H9 (cell line): ENCODE results near the gene MGMT. TPM values are rescaled to one million over a fixed set of nuclear protein-coding genes. Genes with fewer than 3 reads are reported as not detected.

Experiments
- DNase-seq: peaks from one replicate; pipeline ENCODE4 v3.0.0-alpha.2; 2017
- H2AFZ ChIP-seq: one replicate; pipeline ENCODE4 v1.6.1; 2013; ENCODE audit warnings: mild to moderate bottlenecking, low read length, control low read depth, moderate library complexity
- H2AK5ac ChIP-seq: 2 replicates; pipeline ENCODE4 v1.6.1; 2013; ENCODE audit warnings: low read length, control low read depth, mixed read lengths; ENCODE audit not compliant: insufficient read length
- H2BK120ac ChIP-seq: one replicate; pipeline ENCODE4 v1.6.1; 2013; ENCODE audit warnings: low read depth, mild to moderate bottlenecking, low read length, control low read depth, inconsistent platforms; ENCODE audit not compliant: poor library complexity, severe bottlenecking
- H2BK12ac ChIP-seq: 2 replicates; pipeline ENCODE4 v1.6.1; 2013; ENCODE audit warnings: low read length, control low read depth, mixed read lengths, low read depth; ENCODE audit not compliant: insufficient read length
- H2BK15ac ChIP-seq: 2 replicates; pipeline ENCODE4 v1.6.1; 2013; ENCODE audit warnings: low read depth, low read length, control low read depth
- H2BK20ac ChIP-seq: one replicate; pipeline ENCODE4 v1.6.1; 2013; ENCODE audit warnings: low read depth, mild to moderate bottlenecking, low read length, control low read depth, inconsistent platforms; ENCODE audit not compliant: poor library complexity, severe bottlenecking
- H2BK5ac ChIP-seq: 2 replicates; pipeline ENCODE4 v1.6.1; 2013; ENCODE audit warnings: low read length, control low read depth, mixed read lengths; ENCODE audit not compliant: insufficient read length
- H3K14ac ChIP-seq: 2 replicates; pipeline ENCODE4 v1.6.1; 2013; ENCODE audit warnings: low read length, control low read depth; ENCODE audit not compliant: insufficient read depth
- H3K18ac ChIP-seq: 2 replicates; pipeline ENCODE4 v1.6.1; 2013; ENCODE audit warnings: low read depth, mild to moderate bottlenecking, mixed read lengths, low read length, control low read depth; ENCODE audit not compliant: insufficient read length
- H3K23ac ChIP-seq: 2 replicates; pipeline ENCODE4 v1.6.1; 2013; ENCODE audit warnings: low read length, control low read depth, mixed read lengths, low read depth; ENCODE audit not compliant: insufficient read length
- H3K23me2 ChIP-seq: 2 replicates; pipeline ENCODE4 v1.6.1; 2013; ENCODE audit warnings: low read depth, mild to moderate bottlenecking, mixed read lengths, low read length, control low read depth; ENCODE audit not compliant: insufficient read length, poor library complexity, severe bottlenecking
- H3K27ac ChIP-seq: 2 replicates; pipeline ENCODE4 v1.5.1; 2013; ENCODE audit warnings: low read length, control low read depth, mixed read lengths, low read depth; ENCODE audit not compliant: insufficient read length
- H3K27me3 ChIP-seq: 2 replicates; pipeline ENCODE4 v1.6.1; 2013; ENCODE audit warnings: low read length, control low read depth, inconsistent platforms; ENCODE audit not compliant: insufficient read depth
- H3K4ac ChIP-seq: 2 replicates; pipeline ENCODE4 v1.6.1; 2013; ENCODE audit warnings: low read depth, mild to moderate bottlenecking, control low read depth, inconsistent platforms, low read length, moderate library complexity
- H3K4me1 ChIP-seq: 2 replicates; pipeline ENCODE4 v1.6.1; 2013; ENCODE audit warnings: low read length, control low read depth, inconsistent platforms; ENCODE audit not compliant: insufficient read depth
- H3K4me2 ChIP-seq: 2 replicates; pipeline ENCODE4 v1.6.1; 2013; ENCODE audit warnings: low read length, control low read depth, mixed read lengths; ENCODE audit not compliant: insufficient read length, insufficient read depth
- H3K56ac ChIP-seq: 2 replicates; pipeline ENCODE4 v1.6.1; 2013; ENCODE audit warnings: low read depth, mild to moderate bottlenecking, mixed read lengths, low read length, control low read depth; ENCODE audit not compliant: insufficient read length
- H3K79me1 ChIP-seq: 2 replicates; pipeline ENCODE4 v1.6.1; 2013; ENCODE audit warnings: low read depth, mild to moderate bottlenecking, moderate library complexity, low read length, control low read depth, inconsistent platforms; ENCODE audit not compliant: insufficient read depth, poor library complexity, severe bottlenecking
- H3K79me2 ChIP-seq: 2 replicates; pipeline ENCODE4 v1.6.1; 2013; ENCODE audit warnings: low read length, control low read depth, inconsistent platforms; ENCODE audit not compliant: insufficient read depth
- H3K9ac ChIP-seq: 2 replicates; pipeline ENCODE4 v1.6.1; 2013; ENCODE audit warnings: low read length, control low read depth, mixed read lengths; ENCODE audit not compliant: insufficient read length; ENCODE audit errors: extremely low read depth
- H3K9me3 ChIP-seq: one replicate; pipeline ENCODE4 v1.6.1; 2013; ENCODE audit warnings: low read depth, low read length, inconsistent platforms; ENCODE audit not compliant: control insufficient read depth
- H3T11ph ChIP-seq: one replicate; pipeline ENCODE4 v1.6.1; 2013; ENCODE audit warnings: mild to moderate bottlenecking, low read length, control low read depth, inconsistent platforms
- H4K20me1 ChIP-seq: one replicate; pipeline ENCODE4 v1.6.1; 2013; ENCODE audit not compliant: control insufficient read depth, insufficient read length, insufficient read depth
- H4K5ac ChIP-seq: 2 replicates; pipeline ENCODE4 v1.6.1; 2013; ENCODE audit warnings: low read depth, mild to moderate bottlenecking, mixed read lengths, low read length, control low read depth; ENCODE audit not compliant: insufficient read length
- H4K8ac ChIP-seq: replicated peaks from 2 replicates; pipeline ENCODE4 v1.6.1; 2013; ENCODE audit warnings: low read length, control low read depth, mixed read lengths, low read depth; ENCODE audit not compliant: insufficient read length
- H4K91ac ChIP-seq: 2 replicates; pipeline ENCODE4 v1.6.1; 2013; ENCODE audit warnings: low read depth, mild to moderate bottlenecking, moderate library complexity, mixed read lengths, low read length, control low read depth; ENCODE audit not compliant: insufficient read length
- H3K27ac Mint-ChIP-seq, 3 experiments: 2 replicates in 2 of 3; 3 replicates in 1 of 3; pipeline ENCODE4 v1.8.0; 2020 to 2021; ENCODE audit warnings: mixed read lengths in 3 of 3, mild to moderate bottlenecking in 1 of 3, moderate library complexity in 1 of 3
- H3K27me3 Mint-ChIP-seq: 2 replicates; pipeline ENCODE4 v1.8.0; 2021; ENCODE audit warnings: low read depth, mild to moderate bottlenecking, moderate library complexity, mixed read lengths
- H3K36me3 Mint-ChIP-seq, 3 experiments: 2 replicates in 2 of 3; 3 replicates in 1 of 3; pipeline ENCODE4 v1.8.0; 2020 to 2021; ENCODE audit warnings: low read depth in 3 of 3, mixed read lengths in 3 of 3; ENCODE audit not compliant: insufficient read depth in 1 of 3
- H3K4me1 Mint-ChIP-seq, 2 experiments: 2 replicates each; pipeline ENCODE4 v1.8.0; 2020; ENCODE audit warnings: mixed read lengths in 2 of 2
- H3K4me3 Mint-ChIP-seq, 2 experiments: 2 replicates in 1 of 2; 3 replicates in 1 of 2; pipeline ENCODE4 v1.8.0; 2020 to 2021; ENCODE audit warnings: mild to moderate bottlenecking in 2 of 2, mixed read lengths in 2 of 2, moderate library complexity in 1 of 2
- H3K9me3 Mint-ChIP-seq, 2 experiments: 2 replicates in 1 of 2; 3 replicates in 1 of 2; pipeline ENCODE4 v1.8.0; 2020; ENCODE audit warnings: mild to moderate bottlenecking in 2 of 2, mixed read lengths in 2 of 2, moderate library complexity in 1 of 2
- WGBS: extraction: QIAGEN DNeasy Blood & Tissue Kit; methylation state at CpG from one replicate; pipeline ENCODE4 v1.1.7; 2013; ENCODE audit warnings: missing lambda C conversion rate, low lambda C conversion rate, mixed read lengths; ENCODE audit not compliant: insufficient read length; ENCODE audit errors: extremely low coverage; 5-methylcytosine and 5-hydroxymethylcytosine counted together
- total RNA-seq: library from RNA; stranded (reverse); gene quantifications from 2 replicates; pipeline ENCODE4 v1.2.1, GENCODE V29; 2021
- TF ChIP-seq, protein P1 (sequence below): fragments of 200-600 bp; sonication (generic); conservative IDR thresholded peaks from 3 replicates; pipeline ENCODE4 v1.8.0; 2021; ENCODE audit warnings: antibody characterized with exemption, mild to moderate bottlenecking

Gene MGMT
- total RNA-seq, 1 experiment from 2014 or later, result 18.4 TPM

- Histone ChIP-seq H3K56ac (no peak overlapping the region), H3K79me2 (no peaks in the 10 kb centered on the region), H2AFZ (no peak overlapping the region), H2AK5ac (no peak overlapping the region), H3T11ph (no peak overlapping the region), H2BK5ac (no peak overlapping the region), H3K9ac (no peak overlapping the region), H3K4ac (no peak overlapping the region), H3K4me1 (no peaks in the 10 kb centered on the region), H3K9me3 (no peaks in the 10 kb centered on the region), H3K27ac (no peak overlapping the region), H3K79me1 (no peaks in the 10 kb centered on the region), H3K27me3 (no peaks in the 10 kb centered on the region), H3K23me2 (no peaks in the 10 kb centered on the region), H2BK15ac (no peak overlapping the region), H2BK120ac (no peak overlapping the region), H4K20me1 (no peaks in the 10 kb centered on the region), H3K23ac (no peak overlapping the region), H4K91ac (no peak overlapping the region), H3K4me2 (no peak overlapping the region), H2BK20ac (no peak overlapping the region), H4K8ac (no peak overlapping the region), H3K18ac (no peak overlapping the region), H4K5ac (no peak overlapping the region), H3K14ac (no peak overlapping the region), H2BK12ac (no peak overlapping the region)
- no peaks in the 10 kb centered on the region; the same call in 1 of the 2 replicates for H3K27me3 Mint-ChIP-seq
- no peak overlapping the region for H3K4me3 Mint-ChIP-seq
- H3K9me3 Mint-ChIP-seq, result no peaks in the 10 kb centered on the region
- H3K4me1 Mint-ChIP-seq, result no peaks in the 10 kb centered on the region
- peaks cover 0 to 1% (median 0%) of the 10 kb centered on the region in 3 experiments; a peak in 1 of 7 replicates for H3K36me3 Mint-ChIP-seq
- TF ChIP-seq, protein P1, sequence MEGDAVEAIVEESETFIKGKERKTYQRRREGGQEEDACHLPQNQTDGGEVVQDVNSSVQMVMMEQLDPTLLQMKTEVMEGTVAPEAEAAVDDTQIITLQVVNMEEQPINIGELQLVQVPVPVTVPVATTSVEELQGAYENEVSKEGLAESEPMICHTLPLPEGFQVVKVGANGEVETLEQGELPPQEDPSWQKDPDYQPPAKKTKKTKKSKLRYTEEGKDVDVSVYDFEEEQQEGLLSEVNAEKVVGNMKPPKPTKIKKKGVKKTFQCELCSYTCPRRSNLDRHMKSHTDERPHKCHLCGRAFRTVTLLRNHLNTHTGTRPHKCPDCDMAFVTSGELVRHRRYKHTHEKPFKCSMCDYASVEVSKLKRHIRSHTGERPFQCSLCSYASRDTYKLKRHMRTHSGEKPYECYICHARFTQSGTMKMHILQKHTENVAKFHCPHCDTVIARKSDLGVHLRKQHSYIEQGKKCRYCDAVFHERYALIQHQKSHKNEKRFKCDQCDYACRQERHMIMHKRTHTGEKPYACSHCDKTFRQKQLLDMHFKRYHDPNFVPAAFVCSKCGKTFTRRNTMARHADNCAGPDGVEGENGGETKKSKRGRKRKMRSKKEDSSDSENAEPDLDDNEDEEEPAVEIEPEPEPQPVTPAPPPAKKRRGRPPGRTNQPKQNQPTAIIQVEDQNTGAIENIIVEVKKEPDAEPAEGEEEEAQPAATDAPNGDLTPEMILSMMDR, result no peak
- WGBS, result no CpG with 5 or more reads among the region's 35 CpGs
- DNase-seq, result no peak
- H3K27ac Mint-ChIP-seq, result no peak overlapping the region
Observed at GRCh38 chr10:129779126-129780111, 312.4 kb downstream of the MGMT start.
